Non-pigmented ciliary epithelial cell (primary cell): ENCODE data around the gene CLTCL1.

ENCODE experiments used
- DNase-seq: peaks from one replicate; pipeline ENCODE4 v3.0.0-alpha.2; 2010; ENCODE audit warnings: low read depth

Gene CLTCL1

DNA sequence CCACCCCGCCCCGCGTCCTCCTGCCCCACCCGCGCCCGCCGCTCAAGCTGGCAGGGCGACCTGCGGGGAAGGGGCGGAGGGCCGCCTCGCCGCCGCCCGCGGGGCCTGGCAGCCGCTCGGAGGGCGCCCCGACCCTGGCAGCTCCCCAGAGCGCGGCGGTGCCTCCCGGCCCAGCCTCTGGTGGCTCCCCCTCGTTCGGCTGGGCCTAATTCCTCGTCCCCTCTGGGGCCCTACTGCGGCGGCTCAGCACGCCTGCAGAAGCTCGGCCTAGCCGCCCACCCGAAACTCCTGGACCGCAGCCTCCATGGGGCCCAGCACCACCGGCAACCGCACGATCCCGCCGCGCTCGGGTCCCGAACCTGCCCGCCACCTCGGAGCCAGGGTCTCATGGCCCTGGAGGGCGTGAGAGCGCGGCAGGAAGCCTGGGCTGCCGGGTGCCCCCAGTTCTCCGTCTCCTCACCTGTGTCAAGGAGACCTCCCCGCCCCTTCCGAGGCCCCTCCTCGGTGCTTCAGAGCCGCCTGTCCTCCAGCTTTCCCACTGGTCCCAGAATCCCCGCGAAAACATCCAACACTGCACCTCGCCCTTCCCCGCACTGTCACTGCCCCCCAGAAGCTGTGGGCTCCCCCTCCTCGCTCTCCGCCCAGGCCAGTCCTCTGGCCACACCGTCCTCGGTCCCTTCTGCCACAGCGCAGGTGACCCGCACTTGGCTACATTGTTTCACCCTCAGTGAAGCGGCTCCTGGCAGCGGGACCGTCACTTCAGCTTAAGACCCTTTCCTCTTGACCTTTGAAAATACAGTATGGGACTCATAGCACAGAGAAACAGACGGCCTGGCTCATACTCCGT, 140.8 kb downstream of the CLTCL1 start:
- DNase-seq, result no peak

DNA sequence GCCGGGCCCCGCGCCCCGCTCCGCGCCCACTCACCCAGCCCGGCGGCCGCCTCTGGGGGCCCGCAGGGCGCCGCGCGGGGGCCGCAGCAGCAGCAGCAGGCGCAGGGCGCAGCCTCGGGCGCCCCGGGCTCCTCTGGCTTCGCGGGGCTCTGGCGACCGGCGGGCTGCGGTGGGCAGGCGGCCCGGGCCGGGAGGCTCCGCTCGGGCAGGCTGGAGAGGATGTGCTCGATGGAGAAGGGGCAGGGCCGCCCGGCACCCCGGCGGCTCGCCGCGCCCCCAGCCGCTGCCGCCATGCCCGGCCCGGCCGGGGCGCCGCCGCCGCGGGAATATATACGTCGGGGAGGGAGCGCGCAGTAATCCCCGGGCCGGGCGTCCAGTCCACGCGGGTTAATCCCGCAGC, 141.5 kb downstream of the CLTCL1 start, which contains the start of gene GSC2:
Gene GSC2 (minus strand): TSS at position 302 of the 400 bp plus-strand sequence. CDS start 9 bp downstream, at position 293.
- DNase-seq, result no peak

DNA sequence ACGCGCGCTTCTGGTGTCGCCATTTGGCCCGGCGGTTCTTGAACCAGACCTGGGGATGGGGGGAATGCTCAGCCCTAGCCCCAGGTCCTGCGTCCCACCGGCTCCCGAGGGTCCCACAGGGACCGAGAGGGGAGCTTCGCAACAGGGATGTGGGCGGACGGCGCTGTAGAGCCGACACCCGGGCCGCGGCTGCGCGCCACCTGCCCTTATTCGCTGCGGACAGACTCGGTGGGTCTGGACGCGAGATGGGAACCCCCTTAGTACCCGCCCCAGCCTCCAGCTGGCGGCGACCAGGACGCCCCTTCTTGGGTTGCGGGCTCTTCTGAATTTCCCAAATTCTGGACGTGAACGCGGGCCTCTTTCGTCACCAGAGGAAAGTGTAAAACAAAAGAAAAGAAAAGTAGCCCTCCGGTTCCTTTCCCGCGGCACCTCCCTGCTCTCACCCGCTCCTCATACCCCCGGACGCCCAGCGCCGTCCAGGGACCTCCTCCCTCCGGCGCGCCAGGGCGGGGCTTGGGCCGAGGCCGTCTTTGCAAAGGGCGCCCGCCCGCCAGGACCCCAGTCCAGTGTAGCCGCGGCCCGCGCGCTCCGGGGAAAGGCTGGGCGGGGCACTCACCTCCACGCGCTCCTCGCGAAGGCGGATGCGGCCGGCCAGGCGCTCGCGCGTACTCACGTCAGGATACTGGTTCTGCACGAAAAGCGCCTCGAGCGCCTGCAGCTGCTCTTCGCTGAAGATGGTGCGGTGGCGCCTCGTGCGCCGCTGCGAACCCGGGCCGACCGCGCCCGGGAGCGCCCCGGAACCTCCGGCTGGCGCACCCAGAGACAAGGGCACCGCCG, 142.3 kb downstream of the CLTCL1 start:
- no peak for DNase-seq

DNA sequence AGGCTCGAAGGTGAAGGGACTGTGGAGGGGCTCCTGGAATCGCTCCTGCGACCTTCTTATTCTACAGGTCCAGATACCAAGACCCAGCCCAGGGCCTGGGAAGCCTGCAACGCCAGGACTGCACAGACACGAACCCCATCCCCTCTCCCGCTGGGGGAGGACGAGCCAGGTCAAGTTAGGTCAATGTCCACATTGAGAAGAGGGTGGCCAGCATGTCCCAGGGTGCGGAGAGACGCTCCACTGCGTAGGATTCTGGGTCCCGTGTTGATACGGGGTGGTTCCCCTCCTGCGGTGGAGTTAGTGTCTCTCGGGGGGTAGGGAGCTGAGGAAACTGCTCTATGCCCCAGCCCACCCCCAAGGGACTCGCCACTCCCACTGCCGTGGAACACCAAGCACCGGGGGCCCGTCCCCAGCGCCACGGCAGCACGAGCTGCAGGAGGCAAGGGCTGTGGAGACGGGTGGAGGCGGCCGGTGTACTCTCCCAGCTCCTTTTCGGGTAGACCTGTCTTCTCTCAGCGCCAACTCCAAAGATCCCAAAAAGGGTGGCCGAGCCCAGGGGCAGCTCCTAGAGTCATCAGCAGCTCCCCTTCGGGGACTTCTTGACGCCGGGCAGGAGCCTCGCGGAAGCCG, 143.0 kb downstream of the CLTCL1 start:
- DNase-seq, result no peak

DNA sequence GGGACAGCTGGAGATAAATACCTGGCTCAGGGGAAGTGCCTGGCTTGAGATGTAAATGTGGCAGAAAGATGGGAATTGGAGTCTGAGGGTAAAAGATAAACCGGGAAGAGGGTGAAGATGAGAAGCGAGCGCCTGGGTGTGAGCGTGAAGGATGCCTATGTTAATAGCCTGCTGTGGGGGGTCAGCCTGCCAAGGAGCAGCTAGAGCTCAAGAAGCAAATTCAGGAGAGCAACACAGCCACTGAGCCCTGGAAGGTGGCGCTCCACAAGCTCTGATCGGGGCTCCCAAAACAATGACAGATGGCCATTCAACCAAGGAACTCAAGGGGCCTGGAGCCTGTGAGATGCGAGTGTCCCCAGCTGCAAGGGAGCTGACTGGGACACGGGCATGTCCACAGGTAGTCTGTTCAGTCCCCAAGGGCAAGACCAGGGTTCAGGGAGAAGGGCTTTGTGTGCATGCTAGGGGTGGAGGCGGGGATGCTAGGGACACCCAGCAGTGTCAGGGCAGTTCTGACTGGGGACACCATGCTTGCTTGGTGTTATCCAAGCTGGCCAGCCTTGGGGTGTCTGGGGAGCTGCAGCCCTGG, 144.2 kb downstream of the CLTCL1 start:
- no peak for DNase-seq

DNA sequence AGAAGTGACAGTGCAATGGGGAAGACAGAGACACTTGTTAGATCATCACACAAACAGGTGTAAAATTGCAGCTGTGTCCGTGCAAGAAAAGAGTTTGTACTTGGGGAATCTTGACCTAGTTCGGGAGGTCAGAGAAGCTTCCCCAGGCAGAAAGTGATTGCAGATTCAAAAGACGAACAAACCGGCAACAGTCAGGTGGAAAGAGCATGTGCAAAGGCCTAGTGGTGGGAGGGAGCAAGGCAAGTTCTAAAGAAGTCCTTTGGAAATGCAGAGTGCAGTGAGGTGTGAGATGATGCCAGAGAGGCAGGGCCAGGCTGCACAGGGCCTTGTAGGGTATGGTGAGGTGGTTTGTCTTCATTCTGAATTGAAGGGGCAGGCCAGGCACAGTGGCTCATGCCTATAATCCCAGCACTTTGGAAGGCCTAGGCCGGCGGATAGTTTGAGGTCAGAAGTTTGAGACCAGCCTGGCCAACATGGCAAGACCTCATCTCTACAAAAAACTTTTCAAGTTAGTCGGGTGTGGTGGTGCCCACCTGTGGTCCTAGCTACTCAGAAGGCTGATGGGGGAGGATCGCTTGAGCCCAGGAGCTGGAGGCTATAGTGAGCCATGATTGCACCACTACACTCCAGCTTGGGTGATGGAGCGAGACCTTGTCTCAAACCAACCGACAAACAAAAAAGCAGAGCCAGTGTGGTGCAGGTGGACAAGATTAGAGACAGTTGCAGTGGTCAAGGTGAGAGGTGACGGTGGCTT, 145.1 kb downstream of the CLTCL1 start:
- DNase-seq, result no peak

DNA sequence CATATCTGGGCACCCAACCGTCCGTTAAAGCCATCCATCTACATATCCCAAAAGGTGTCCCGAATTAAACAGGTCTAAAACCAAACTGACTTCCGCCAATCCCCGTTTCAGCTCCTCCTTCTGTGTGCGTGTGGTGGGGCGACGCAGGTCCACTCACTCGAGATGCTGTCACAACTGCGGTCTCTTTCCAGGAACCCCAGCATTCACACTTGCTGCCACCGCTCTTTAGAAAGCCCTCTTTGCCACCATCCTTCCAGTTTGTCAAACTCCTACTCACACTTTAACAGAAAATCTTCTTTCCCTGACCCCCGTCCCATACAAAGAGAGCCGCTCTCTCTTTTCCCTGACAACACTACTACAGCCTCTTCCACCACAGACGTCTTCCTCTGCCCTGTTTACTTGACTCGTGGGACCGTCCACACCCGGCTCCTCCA, 147.5 kb downstream of the CLTCL1 start:
- DNase-seq, result no peak

DNA sequence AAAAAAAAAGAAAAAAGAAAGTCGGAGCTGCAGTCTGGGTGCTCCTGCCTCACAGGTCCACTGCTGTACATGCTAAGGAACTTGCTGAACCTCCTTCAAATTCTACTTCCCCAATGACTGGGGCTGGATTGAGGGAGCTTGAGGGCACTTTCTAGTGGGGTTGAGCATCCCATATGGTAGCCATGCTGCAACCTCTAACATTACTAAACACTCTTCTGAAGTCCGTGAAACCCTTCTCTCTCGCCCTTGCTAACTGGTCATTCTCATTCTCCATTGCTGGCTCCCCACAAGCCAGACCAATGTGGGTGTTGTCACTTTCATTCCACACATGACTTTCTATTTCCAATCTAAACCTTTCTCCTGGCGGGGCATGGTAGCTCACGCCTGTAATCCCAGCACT, 148.3 kb downstream of the CLTCL1 start:
- no peak for DNase-seq

DNA sequence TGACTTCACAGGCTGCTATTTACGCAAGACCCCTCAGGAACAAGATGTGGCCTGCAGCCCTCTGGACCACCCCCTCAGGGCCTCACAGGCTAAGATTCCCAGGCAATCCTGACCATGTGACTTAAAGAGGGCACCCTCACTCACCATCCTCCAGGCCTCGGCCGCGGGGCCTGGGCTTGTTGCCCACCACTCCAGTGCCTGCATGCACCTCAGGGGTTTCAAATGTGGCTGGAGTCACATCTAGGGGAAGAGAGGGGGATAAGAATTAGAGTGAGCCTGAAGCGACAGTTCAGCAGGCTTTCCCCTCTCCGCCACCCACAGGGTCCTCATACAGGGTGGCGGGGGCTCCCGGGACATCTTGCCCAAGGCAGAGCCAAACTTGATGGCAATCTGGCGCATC, 149.1 kb downstream of the CLTCL1 start:
- no peak for DNase-seq

DNA sequence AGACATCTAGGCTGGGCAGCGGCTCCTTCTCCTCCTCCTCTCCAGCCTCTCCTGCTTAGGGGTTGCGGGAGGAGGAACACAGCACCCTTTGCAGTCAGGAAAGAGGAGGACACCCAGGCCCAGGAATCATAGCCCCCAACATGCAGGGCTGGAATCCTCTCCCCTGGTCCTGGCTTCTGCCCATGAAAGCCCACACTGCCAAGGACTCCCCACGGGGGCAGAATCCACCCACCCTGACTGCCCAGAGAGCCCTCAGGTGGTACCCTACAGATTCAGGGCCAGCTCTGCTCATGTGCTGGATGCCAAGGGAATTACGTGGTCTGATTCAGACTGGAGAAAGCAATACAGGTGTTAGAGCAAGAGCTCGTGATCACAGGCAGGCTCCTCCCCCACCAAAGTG, 151.5 kb downstream of the CLTCL1 start:
- DNase-seq, result no peak

DNA sequence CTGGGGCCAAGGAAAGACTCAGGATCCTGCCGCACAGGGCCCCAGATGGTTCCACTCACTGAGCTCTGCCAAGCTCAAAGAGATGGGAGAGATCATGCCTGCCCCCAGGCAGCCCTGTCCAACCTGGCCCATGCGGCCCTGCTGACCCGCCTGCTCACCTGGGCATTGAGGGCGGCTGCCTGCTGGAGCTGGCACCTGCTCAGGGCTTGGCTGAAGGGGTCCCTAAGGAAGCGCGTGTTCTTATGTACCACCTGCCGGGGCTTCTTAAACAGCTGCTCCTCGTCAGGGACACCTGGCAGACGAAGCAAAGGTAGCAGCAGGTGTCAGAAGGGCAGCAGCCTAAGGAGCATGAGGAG, 152.5 kb downstream of the CLTCL1 start:
- DNase-seq, result no peak

DNA sequence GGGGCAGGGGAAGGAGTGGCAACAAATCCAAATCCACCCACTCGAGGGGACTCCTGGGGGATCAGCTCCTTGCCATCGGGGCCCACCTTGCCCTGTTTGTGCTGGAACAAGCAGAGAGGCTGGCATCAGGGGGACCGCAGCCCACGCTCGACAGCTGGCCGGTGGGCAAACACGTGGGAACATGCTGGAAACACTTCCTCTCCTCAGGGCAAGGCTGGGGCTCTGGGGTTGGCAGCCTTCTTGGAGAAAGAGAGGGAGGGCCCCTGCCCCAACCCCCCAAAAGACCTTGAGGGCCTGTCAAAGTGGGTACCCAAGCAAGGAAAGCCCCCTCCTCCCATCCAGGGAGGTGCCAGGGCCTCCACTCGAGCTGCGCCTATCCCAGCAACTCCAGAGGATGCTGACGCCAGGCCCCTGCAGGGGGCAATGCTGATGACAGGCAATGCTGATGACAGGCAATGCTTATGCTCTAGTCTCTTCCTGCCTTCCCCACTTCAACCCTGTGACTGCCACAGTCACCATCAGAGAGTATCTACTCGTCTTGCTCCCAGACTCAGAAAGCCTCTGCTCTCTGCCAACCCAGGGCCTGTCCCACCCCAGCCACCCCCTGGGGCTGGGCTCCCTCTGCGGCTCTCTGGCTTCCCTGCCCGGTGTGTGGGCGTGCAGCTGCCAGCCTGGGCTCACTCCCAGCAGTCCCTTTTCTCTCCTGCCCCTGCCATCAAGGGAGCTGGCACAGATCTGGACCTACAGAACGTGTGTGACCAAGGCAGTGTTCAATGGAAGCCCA, 153.1 kb downstream of the CLTCL1 start:
- DNase-seq, result no peak

DNA sequence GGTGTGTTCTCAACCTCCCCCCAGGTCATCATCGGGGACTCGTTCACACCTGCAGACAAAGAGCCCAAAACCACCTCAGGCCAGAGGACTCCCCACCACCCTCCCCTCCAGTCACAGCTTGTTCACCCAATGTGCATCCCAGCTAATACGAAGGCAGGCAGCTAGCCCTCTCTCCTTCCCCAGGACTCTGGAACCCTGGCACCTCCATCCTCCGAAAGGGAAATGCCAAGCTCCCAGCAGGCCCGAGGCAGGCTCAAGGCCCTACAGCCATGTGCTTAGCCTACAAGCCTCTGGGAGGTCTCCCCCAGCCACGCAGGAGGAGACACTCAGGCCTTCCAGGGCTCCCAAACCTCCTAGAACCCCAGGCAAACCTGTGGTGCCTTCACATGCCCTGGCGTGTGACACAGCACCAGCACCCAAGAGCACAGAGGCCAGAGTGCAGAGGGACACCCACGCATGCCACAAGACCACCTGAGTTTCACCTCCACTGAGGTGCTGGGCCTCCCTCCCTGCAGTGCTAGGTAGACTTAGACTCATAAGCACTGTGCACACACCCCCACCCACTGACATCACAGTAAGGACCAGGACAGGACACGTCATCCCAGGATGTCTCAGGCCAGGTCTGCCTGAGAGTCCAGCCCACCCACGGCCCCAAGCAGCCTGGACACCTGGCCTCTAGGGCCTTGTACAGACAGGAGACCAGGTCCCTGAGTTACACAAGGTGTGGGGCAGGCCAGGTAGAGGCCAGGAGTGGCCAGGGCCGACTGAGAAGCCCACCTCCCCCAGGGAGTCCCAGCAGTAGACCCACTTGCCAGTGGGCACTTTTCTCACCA, 153.9 kb downstream of the CLTCL1 start:
- DNase-seq, result no peak

DNA sequence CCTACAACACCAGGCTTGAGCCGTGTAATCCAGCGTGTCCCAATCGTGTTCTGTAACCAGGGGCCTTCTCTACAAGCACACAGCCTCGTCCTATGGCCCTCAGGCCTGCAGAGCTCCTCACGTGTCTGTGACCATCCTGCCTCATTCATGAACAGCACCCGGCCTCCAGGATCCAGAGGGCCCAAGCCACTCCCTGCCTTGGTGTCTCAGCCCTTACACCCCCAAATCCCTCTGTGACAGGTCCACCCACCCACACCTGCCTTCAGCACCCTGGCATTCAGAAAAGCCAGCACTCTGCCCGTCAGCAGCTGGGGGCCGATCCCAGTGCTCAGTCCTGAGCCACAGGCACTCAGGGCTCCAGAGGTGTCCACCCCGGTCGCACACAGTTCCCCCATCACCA, 154.6 kb downstream of the CLTCL1 start:
- no peak for DNase-seq

DNA sequence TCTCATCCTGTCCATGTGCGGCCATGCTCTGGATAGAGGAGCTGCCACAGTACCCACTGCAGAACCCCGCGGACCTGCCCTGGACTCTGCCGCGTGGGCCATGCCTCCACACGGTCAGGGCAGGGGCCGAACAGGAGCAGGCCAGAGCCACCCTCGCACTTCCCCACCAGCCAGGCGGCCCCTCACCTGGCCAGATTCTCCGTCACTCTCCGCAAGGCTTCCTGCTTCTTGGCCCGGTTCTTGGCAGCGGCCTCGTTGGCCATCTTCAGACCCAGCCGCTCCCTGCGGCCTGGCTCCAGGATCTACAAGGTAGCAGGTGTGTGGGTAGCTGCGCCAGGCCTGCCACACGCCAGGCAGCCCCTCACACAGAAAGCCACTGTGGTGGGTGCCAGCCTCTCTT, 156.6 kb downstream of the CLTCL1 start:
- no peak for DNase-seq

DNA sequence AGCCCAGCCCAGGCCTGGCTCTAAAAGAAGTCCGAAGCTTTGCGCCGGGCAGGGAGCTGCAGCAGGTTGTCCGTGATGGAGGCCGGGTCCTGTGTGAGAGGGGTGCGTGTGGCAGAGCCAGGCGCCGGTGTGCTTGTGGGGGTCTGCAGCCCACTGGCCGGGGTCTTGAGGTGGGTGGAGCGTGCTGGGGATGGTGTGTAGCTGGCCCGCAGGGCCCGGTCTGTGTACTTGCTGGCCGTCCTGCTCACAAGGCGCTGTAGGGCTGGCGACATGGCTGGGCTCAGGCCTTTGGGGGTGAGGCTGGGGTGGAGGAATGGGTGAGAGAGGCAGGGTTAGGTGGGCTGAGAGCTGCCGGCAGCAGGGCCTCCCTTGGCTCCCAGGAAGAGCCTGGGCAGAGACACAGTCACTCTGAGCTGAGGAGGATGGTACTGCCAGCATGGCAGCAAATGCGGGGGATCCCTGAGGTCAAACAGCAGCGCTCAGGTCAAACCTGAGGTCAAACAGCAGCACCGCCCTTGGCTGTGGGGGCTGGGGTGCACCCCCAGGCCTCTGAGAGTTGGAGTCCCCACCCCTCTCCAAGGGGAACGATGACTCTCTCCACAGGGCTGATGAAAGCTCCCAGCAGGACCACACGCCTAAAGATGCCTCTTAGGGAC, 157.2 kb downstream of the CLTCL1 start:
- DNase-seq, result no peak

DNA sequence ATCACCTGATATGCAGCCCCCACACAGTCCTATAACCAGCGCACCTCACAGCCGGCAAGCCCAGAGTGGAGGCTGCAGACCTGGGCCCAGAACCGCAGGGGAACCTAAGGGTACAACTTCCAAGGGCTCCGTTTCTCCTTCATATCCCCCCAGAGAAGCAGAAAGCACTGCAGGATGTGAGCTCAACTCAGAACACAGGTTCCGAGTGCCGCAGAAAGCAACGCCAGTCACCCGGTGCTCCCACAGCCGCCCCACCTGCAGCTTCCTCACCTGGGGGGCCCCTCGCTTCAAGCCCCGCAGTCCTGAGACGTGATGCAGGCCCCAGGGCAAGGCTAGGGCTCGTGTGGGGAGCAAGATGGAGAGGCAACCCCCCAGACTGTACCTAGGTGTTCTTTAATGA, 158.0 kb downstream of the CLTCL1 start:
- DNase-seq, result no peak

DNA sequence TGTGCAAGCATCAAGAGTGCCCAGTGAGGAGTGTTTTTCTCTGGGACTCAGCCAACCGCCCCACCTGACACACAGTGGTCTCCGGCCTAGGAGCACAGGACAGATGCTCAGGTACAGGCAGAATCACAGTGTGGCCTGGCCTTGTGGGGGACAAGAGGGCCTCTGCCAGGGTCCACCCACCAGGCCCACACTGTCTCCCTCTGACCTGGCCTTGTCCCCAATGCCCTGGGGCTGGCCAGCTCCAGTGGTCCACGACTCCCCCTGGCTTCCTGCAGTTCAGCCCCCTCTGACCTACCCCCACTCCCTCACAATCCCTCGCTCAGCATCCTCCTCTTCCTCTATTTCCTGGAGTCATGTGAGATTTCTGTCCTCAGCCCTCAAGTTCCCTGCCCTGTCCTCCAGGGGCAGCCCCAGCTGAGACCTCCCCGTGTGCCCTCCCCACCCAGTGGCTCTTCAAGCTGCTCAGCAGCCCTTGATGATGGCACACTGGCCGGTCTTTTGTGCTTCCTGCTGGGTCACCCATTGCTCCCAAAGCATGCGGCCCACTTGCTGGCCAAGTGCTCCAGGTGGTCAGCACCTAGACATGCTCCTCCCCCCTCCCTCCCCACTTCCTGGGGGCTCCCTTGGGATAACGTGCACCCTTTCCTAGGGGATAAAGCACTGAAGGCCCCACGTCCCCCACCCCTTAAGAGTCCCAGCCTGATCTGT, 158.7 kb downstream of the CLTCL1 start:
- no peak for DNase-seq

DNA sequence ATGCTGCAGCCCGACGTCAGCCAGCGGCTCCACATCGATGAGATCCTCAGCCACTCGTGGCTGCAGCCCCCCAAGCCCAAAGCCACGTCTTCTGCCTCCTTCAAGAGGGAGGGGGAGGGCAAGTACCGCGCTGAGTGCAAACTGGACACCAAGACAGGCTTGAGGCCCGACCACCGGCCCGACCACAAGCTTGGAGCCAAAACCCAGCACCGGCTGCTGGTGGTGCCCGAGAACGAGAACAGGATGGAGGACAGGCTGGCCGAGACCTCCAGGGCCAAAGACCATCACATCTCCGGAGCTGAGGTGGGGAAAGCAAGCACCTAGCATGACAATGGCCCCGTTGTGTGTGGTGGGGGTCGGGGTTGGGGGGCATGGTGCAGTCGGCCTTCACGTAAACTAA, 159.4 kb downstream of the CLTCL1 start:
- DNase-seq, result no peak
